Erythroblast (primary cell): ENCODE data around the gene HPCAL4.

Experiments
- GATA1 ChIP-seq: IDR thresholded peaks from 2 replicates; pipeline ENCODE4 v1.6.1; 2011; ENCODE audit warnings: low read depth, mild to moderate bottlenecking, control low read depth, low read length, moderate library complexity
- POLR2A ChIP-seq: IDR thresholded peaks from 2 replicates; pipeline ENCODE4 v1.6.1; 2011; ENCODE audit warnings: mild to moderate bottlenecking, low read length

GRCh38 chr1:39713557-39713956 is 22.3 kb upstream of the HPCAL4 start:
- TF ChIP-seq POLR2A = no peak
- TF ChIP-seq GATA1 = no peak
